ENCODE results near the gene IKBKE.

The IKBKE gene

GRCh38 chr1:206447792-206448191 lies 22.5 kb upstream of the IKBKE start:
- Histone ChIP-seq H3K4me3 (ENCODE audit: low read length) (no peak overlapping the region), H3K27ac (ENCODE audit: low read length) (no peak overlapping the region)
- no peak for TF ChIP-seq EZH2phosphoT487 (IDR thresholded peaks at IDR 0.05; ENCODE audit: low read depth)
- no peak for TF ChIP-seq CTCF (IDR thresholded peaks at IDR 0.05; ENCODE audit: low read depth, low read length)

DNA sequence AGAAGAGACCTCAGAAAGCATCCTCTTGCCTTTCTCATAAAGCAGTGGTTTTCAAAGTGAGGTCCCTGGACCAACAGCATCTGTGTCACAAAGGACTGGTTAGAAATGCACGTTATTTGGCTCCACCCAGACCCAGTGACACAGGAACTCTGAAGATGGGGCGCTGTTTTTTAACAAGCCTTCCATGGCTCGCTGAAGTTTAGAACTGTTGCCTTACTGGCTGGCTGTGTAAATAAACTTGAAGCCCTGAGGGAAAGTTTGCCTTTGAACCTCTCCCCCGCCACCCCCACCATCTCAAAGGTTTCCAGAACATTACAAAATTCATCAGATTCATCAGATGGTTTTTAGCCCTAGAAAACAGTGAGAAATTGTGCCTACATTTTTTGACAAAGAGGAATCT lies 21.8 kb upstream of the IKBKE start:
- Histone ChIP-seq H3K36me3 (replicated peaks; ENCODE audit: low read depth, low read length) (peaks cover 53% of the 10 kb centered on the region), H2AFZ (ENCODE audit: low read depth, low read length) (no peak overlapping the region), H3K4me2 (ENCODE audit: low read length) (no peak overlapping the region), H3K4me3 (ENCODE audit: low read length) (no peak overlapping the region), H3K79me2 (ENCODE audit: low read length) (no peaks in the 10 kb centered on the region), H3K27me3 (ENCODE audit: low read depth, low read length) (no peaks in the 10 kb centered on the region), H3K9me3 (ENCODE audit: insufficient read depth, low read length) (no peaks in the 10 kb centered on the region), H3K27ac (ENCODE audit: low read length) (no peak overlapping the region), H3K4me1 (ENCODE audit: low read length) (no peaks in the 10 kb centered on the region), H3K9ac (ENCODE audit: low read length) (no peak overlapping the region), H4K20me1 (ENCODE audit: insufficient read depth, low read length) (no peaks in the 10 kb centered on the region)
- TF ChIP-seq EZH2phosphoT487 (IDR thresholded peaks at IDR 0.05; ENCODE audit: low read depth), result no peak
- TF ChIP-seq CTCF (IDR thresholded peaks at IDR 0.05; ENCODE audit: low read depth, low read length), result no peak

More at GRCh38 chr1:206447792-206448191, 22.5 kb upstream of the IKBKE start:
- no peaks in the 10 kb centered on the region for H3K9me3 ChIP-seq (ENCODE audit: insufficient read depth, low read length)
- no peaks in the 10 kb centered on the region for H3K27me3 ChIP-seq (ENCODE audit: low read depth, low read length)
- no peak overlapping the region for H3K9ac ChIP-seq (ENCODE audit: low read length)
- H4K20me1 ChIP-seq (ENCODE audit: insufficient read depth, low read length), result no peaks in the 10 kb centered on the region
- H3K79me2 ChIP-seq (ENCODE audit: low read length), result no peaks in the 10 kb centered on the region
- H3K4me1 ChIP-seq (ENCODE audit: low read length), result no peaks in the 10 kb centered on the region
- no peak overlapping the region for H3K4me2 ChIP-seq (ENCODE audit: low read length)
- H2AFZ ChIP-seq (ENCODE audit: low read depth, low read length), result no peak overlapping the region
- H3K36me3 ChIP-seq (replicated peaks; ENCODE audit: low read depth, low read length), result peaks cover 48% of the 10 kb centered on the region

DNA sequence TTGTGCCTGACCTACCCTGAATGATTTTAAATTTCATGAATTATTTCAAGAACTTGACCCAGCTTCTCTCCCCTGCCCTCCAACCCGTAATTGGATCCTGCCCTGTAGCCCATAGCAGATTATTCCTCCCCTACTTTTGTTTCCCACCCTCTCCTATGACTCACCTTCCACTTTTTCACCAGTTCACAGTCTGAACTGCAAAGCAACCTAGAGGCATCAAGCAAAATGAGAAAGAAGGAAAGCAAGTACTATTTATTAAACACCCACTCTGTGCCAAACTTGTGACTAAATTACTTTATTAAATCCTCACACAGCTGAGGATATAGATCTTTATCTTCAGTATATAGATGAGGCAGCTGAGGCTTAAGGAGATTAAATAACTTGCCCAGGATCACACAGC lies 20.7 kb upstream of the IKBKE start:
- H3K9ac ChIP-seq (ENCODE audit: low read length), result no peak overlapping the region
- H3K4me1 ChIP-seq (ENCODE audit: low read length), result no peaks in the 10 kb centered on the region
- H2AFZ ChIP-seq (ENCODE audit: low read depth, low read length), result no peak overlapping the region
- H4K20me1 ChIP-seq (ENCODE audit: insufficient read depth, low read length), result no peaks in the 10 kb centered on the region
- no peak overlapping the region for H3K4me3 ChIP-seq (ENCODE audit: low read length)
- no peaks in the 10 kb centered on the region for H3K79me2 ChIP-seq (ENCODE audit: low read length)
- no peaks in the 10 kb centered on the region for H3K27me3 ChIP-seq (ENCODE audit: low read depth, low read length)
- H3K9me3 ChIP-seq (ENCODE audit: insufficient read depth, low read length), result no peaks in the 10 kb centered on the region
- no peak overlapping the region for H3K4me2 ChIP-seq (ENCODE audit: low read length)
- TF ChIP-seq EZH2phosphoT487 (IDR thresholded peaks at IDR 0.05; ENCODE audit: low read depth) (no peak), CTCF (IDR thresholded peaks at IDR 0.05; ENCODE audit: low read depth, low read length) (no peak)
- H3K36me3 ChIP-seq (replicated peaks; ENCODE audit: low read depth, low read length), result peaks cover 54% of the 10 kb centered on the region
- H3K27ac ChIP-seq (ENCODE audit: low read length), result no peak overlapping the region

DNA sequence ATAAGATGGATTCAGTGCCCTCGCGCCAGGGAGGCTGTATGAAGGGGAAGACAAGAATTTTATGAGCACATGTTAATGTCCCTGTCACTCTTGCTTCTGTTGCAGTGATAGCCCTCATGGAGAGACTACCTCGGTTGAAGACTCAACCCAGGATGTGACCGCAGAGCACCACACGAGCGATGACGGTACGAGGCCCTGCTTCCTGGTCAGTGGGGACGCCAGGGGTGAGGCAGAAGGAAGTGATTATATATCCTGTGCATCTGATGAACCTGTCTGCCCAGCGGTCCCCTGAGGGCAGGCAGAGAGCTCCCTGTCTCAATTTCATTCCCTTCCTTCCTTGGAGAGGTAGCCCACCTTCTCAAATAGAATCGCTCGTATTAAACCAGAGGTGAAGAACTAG lies 20.0 kb upstream of the IKBKE start:
- Histone ChIP-seq H3K9me3 (ENCODE audit: insufficient read depth, low read length) (no peaks in the 10 kb centered on the region), H3K36me3 (replicated peaks; ENCODE audit: low read depth, low read length) (peaks cover 60% of the 10 kb centered on the region)

More for the DNA sequence above, 20.0 kb upstream of the IKBKE start:
- Histone ChIP-seq H3K4me2 (ENCODE audit: low read length) (no peak overlapping the region), H2AFZ (ENCODE audit: low read depth, low read length) (no peak overlapping the region), H3K9ac (ENCODE audit: low read length) (no peak overlapping the region), H3K4me3 (ENCODE audit: low read length) (no peak overlapping the region), H3K27me3 (ENCODE audit: low read depth, low read length) (no peaks in the 10 kb centered on the region), H4K20me1 (ENCODE audit: insufficient read depth, low read length) (no peaks in the 10 kb centered on the region), H3K4me1 (ENCODE audit: low read length) (no peaks in the 10 kb centered on the region), H3K27ac (ENCODE audit: low read length) (no peak overlapping the region), H3K79me2 (ENCODE audit: low read length) (no peaks in the 10 kb centered on the region)
- TF ChIP-seq CTCF (IDR thresholded peaks at IDR 0.05; ENCODE audit: low read depth, low read length) (no peak), EZH2phosphoT487 (IDR thresholded peaks at IDR 0.05; ENCODE audit: low read depth) (no peak)
